BE2C (cell line): Measurements from ENCODE around the gene IGSF9.

Experiments
- DNase-seq: peaks from one replicate; pipeline ENCODE4 v3.0.0-alpha.2; 2020
- H3K27me3 ChIP-seq: fragments of 250-450 bp; sonication (Bioruptor Pico); 2 replicates; pipeline ENCODE4 v1.5.1; 2020; ENCODE audit warnings: mild to moderate bottlenecking
- H3K36me3 ChIP-seq: fragments of 250-450 bp; sonication (Bioruptor Pico); 2 replicates; pipeline ENCODE4 v1.5.1; 2020; ENCODE audit warnings: mild to moderate bottlenecking
- H3K4me1 ChIP-seq: fragments of 250-450 bp; sonication (Bioruptor Pico); 2 replicates; pipeline ENCODE4 v1.5.1; 2020
- H3K4me3 ChIP-seq: 2 replicates; pipeline ENCODE4 v1.5.1; 2011; ENCODE audit warnings: low read depth, low read length
- H3K9me3 ChIP-seq: fragments of 250-450 bp; sonication (Bioruptor Pico); 2 replicates; pipeline ENCODE4 v1.5.1; 2020
- TF ChIP-seq, protein P1 (sequence below): IDR thresholded peaks from 2 replicates; pipeline ENCODE4 v1.5.1; 2012; ENCODE audit warnings: mild to moderate bottlenecking, low read depth, low read length

IGSF9 gene

DNA sequence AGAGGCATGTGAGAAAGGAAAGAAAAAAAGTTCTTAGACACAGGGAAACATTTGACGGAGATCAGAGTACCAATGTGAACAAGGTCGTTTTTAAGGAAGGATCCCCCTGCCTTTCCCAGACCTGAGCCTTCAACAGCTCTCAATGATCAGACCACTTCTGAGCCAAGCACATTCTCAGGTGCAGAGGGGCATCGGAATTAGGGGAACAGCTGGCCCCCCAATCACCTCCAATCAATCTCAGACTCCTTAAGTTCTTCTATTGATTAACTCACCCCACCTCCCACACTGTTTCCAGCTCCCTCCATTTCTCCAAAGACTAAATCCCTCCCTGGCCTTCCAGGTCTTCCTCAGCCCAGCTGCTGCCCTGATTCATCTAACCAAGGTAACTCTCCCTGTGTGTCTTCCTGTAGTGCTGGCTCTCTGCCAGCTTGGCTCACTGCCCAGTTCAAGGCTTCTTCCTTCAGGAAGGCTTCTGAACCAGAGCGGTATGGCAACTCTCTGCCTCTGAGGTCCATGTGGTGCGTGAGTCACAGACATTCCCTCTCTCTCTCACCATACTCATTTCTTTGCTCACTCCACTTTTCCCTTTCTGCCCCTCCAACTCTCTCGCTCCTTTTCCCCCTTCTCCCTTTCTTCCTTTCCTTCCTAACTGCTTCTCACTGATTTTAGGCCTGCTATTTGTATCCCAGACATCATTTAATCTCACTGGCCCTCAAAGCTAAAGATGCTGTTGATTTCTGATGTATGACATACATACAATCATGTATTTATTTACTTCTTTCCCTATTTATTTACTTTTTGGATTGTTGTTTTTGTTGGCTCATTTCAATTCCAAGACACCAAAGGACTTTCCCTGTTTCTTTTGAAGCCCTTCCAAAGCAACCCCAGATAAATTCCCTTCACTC lies 63.5 kb downstream of the IGSF9 start:
- Histone ChIP-seq H3K36me3 (no peaks in the 10 kb centered on the region), H3K9me3 (no peaks in the 10 kb centered on the region), H3K27me3 (no peaks in the 10 kb centered on the region), H3K4me3 (no peak overlapping the region), H3K4me1 (peaks cover 32% of the 10 kb centered on the region)
- peak; percentile 91 for DNase-seq
- TF ChIP-seq, protein P1, sequence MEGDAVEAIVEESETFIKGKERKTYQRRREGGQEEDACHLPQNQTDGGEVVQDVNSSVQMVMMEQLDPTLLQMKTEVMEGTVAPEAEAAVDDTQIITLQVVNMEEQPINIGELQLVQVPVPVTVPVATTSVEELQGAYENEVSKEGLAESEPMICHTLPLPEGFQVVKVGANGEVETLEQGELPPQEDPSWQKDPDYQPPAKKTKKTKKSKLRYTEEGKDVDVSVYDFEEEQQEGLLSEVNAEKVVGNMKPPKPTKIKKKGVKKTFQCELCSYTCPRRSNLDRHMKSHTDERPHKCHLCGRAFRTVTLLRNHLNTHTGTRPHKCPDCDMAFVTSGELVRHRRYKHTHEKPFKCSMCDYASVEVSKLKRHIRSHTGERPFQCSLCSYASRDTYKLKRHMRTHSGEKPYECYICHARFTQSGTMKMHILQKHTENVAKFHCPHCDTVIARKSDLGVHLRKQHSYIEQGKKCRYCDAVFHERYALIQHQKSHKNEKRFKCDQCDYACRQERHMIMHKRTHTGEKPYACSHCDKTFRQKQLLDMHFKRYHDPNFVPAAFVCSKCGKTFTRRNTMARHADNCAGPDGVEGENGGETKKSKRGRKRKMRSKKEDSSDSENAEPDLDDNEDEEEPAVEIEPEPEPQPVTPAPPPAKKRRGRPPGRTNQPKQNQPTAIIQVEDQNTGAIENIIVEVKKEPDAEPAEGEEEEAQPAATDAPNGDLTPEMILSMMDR: no peak

GRCh38 chr1:159880430-159880829 lies 65.0 kb downstream of the IGSF9 start:
- Histone ChIP-seq H3K27me3 (no peaks in the 10 kb centered on the region), H3K9me3 (no peaks in the 10 kb centered on the region), H3K4me1 (peaks cover 32% of the 10 kb centered on the region), H3K4me3 (no peak overlapping the region), H3K36me3 (no peaks in the 10 kb centered on the region)
- no peak for DNase-seq
- TF ChIP-seq, protein P1: no peak

GRCh38 chr1:159879977-159880376 lies 65.4 kb downstream of the IGSF9 start:
- H3K36me3 ChIP-seq: no peaks in the 10 kb centered on the region
- no peak overlapping the region for H3K4me3 ChIP-seq
- DNase-seq: no peak
- TF ChIP-seq, protein P1: no peak
- no peaks in the 10 kb centered on the region for H3K9me3 ChIP-seq
- peaks cover 32% of the 10 kb centered on the region for H3K4me1 ChIP-seq
- no peaks in the 10 kb centered on the region for H3K27me3 ChIP-seq

- TF ChIP-seq, protein P1: no peak
- no peak overlapping the region for H3K4me3 ChIP-seq
- no peaks in the 10 kb centered on the region for H3K27me3 ChIP-seq
- no peaks in the 10 kb centered on the region for H3K36me3 ChIP-seq
- no peak for DNase-seq
- no peaks in the 10 kb centered on the region for H3K9me3 ChIP-seq
- H3K4me1 ChIP-seq: peaks cover 36% of the 10 kb centered on the region
Observed at GRCh38 chr1:159879136-159879535, 66.3 kb downstream of the IGSF9 start.

DNA sequence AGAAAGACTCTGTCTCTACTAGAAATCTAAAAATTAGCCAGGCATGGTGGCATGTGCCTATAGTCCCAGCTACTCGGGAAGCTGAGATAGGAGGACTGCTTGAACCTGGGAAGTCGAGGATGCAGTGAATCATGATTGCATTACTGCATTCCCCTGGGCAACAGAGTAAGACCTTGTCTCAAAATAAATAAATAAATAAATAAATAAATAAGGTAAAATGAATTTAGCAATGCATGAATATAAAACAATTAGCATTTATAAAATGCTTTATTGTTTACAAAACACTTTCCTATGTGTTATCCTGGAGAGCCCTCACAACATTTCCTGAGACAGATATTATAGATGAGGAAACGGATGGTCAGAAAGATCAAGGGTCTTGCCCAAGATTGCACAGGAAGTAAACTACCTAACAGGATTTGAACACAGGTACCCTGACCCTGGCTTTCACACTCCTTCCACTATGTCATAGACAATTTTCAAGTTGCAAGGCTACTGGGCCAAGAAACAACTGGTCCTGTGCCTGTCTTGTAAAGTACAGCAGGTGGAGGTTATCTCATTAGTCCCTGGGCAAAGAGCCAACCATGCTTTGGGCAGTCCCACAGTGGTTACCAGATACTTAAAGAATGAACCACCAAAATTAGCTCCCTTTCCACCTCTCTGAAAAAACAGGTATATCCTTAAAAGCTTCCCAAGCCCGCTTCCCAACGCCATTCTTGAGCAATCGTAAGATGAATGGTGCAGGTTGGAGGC lies 67.5 kb downstream of the IGSF9 start:
- Histone ChIP-seq H3K27me3 (no peaks in the 10 kb centered on the region), H3K9me3 (no peaks in the 10 kb centered on the region), H3K36me3 (no peaks in the 10 kb centered on the region), H3K4me3 (no peak overlapping the region), H3K4me1 (peaks cover 36% of the 10 kb centered on the region)
- DNase-seq: no peak
- TF ChIP-seq, protein P1: no peak
